ENCODE measurements around the gene C1S.

Gene C1S

GRCh38 chr12:7090222-7090998 lies 29.9 kb downstream of the C1S start:
- no peak for TF ChIP-seq YY1 (IDR thresholded peaks at IDR 0.05; ENCODE audit: low read depth)
- TF ChIP-seq TEAD4 (IDR thresholded peaks at IDR 0.05), result no peak
- no peak for TF ChIP-seq ZBTB7A (IDR thresholded peaks at IDR 0.05; ENCODE audit: low read depth)
- no peak for TF ChIP-seq TAF1 (IDR thresholded peaks at IDR 0.05; ENCODE audit: low read depth)
- no peak for TF ChIP-seq USF1 (IDR thresholded peaks at IDR 0.05)
- no peak for TF ChIP-seq TCF12 (IDR thresholded peaks at IDR 0.05; ENCODE audit: low read depth)

- no peak for TF ChIP-seq MAX (IDR thresholded peaks at IDR 0.05)
Observed at GRCh38 chr12:7091171-7091570, 30.7 kb downstream of the C1S start.

- TF ChIP-seq ZBTB7A (IDR thresholded peaks at IDR 0.05; ENCODE audit: low read depth) (no peak), EGR1 (IDR thresholded peaks at IDR 0.05) (no peak), CEBPB (IDR thresholded peaks at IDR 0.05) (no peak), EP300 (IDR thresholded peaks at IDR 0.05; ENCODE audit: borderline replicate concordance) (no peak), USF1 (IDR thresholded peaks at IDR 0.05) (no peak), FOXM1 (IDR thresholded peaks at IDR 0.05; ENCODE audit: borderline replicate concordance, low read depth) (no peak), NFIC (IDR thresholded peaks at IDR 0.05) (no peak), TAF1 (IDR thresholded peaks at IDR 0.05; ENCODE audit: low read depth) (no peak), YY1 (IDR thresholded peaks at IDR 0.05; ENCODE audit: low read depth) (no peak), MAX (IDR thresholded peaks at IDR 0.05) (no peak), RAD21 (IDR thresholded peaks at IDR 0.05; ENCODE audit: low read depth) (no peak), TEAD4 (IDR thresholded peaks at IDR 0.05) (no peak), CREB1 (IDR thresholded peaks at IDR 0.05; ENCODE audit: low read depth) (no peak), REST (IDR thresholded peaks at IDR 0.05; ENCODE audit: low read depth) (no peak), TCF12 (IDR thresholded peaks at IDR 0.05; ENCODE audit: low read depth) (no peak)
Observed at GRCh38 chr12:7091660-7092228, 31.2 kb downstream of the C1S start.

DNA sequence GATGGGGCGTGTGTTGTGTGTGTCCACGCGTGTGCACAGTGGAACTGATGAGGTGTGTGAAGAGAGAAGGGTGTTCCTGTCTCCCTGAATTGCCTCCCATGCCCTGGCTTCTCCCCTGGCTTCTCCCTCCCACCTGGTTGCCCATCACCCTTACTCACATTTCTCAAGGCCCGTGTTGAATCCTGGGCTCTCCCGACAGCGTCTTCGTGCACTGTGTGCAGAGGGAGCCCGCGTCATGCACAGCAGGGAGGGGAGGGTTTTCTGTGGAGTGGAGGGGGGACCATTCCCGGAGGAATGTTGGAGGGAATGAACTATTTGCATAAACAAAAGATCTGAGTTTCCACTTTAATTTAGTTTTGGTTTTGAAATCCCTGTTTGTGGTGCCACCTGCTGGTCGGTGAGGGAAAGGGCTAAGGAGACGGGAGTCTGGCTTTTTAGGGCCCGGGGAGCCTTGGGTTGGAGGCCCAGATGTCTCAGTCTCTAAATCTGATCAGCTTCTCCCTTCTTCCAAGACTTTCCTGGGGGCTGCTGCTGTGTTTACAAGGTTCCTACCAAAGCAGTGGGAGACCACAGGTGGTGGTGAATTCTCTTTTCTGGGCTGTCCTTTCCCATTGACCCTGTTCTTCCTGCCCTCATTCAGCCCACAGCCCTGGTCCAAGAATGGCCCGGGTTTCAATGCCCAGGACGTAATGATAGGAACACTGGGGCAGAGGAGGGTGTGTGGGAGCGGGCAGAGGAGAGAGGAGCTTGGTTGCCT lies 31.9 kb downstream of the C1S start, which contains the start of gene C1R:
C1R (minus strand) TSS at position 217 of the 757 bp plus-strand sequence; CDS start at position 160, 57 bp downstream.
- TF ChIP-seq EP300 (IDR thresholded peaks at IDR 0.05; ENCODE audit: borderline replicate concordance) (no peak), RAD21 (IDR thresholded peaks at IDR 0.05; ENCODE audit: low read depth) (peak; percentile 87)

GRCh38 chr12:7092986-7093460 lies 32.5 kb downstream of the C1S start:
- TF ChIP-seq MAX (IDR thresholded peaks at IDR 0.05), result no peak
- TF ChIP-seq REST (IDR thresholded peaks at IDR 0.05; ENCODE audit: low read depth), result no peak
- no peak for TF ChIP-seq NFIC (IDR thresholded peaks at IDR 0.05)
- no peak for TF ChIP-seq TEAD4 (IDR thresholded peaks at IDR 0.05)
- TF ChIP-seq TCF12 (IDR thresholded peaks at IDR 0.05; ENCODE audit: low read depth), result no peak
- no peak for TF ChIP-seq CEBPB (IDR thresholded peaks at IDR 0.05)
- no peak for TF ChIP-seq ZBTB7A (IDR thresholded peaks at IDR 0.05; ENCODE audit: low read depth)
- no peak for TF ChIP-seq CREB1 (IDR thresholded peaks at IDR 0.05; ENCODE audit: low read depth)
- TF ChIP-seq EGR1 (IDR thresholded peaks at IDR 0.05), result no peak
- TF ChIP-seq TAF1 (IDR thresholded peaks at IDR 0.05; ENCODE audit: low read depth), result no peak
- no peak for TF ChIP-seq FOXM1 (IDR thresholded peaks at IDR 0.05; ENCODE audit: borderline replicate concordance, low read depth)
